Right lobe of liver (tissue), 4 donors: ENCODE results near the gene CCDC178.

Experiments
- CTCF ChIP-seq, 4 donors: fragments of 200-600 bp in 3 of 4; fragments of 450-650 bp in 1 of 4; IDR thresholded peaks; one replicate each; pipeline versions ENCODE4 v1.5.1 to v1.8.0; 2016 to 2022; ENCODE audit warnings: antibody characterized with exemption in 4 of 4, mild to moderate bottlenecking in 2 of 4
- POLR2A ChIP-seq: fragments of 450-650 bp; IDR thresholded peaks from one replicate; pipeline ENCODE4 v1.6.1; 2017; ENCODE audit warnings: antibody characterized with exemption, mild to moderate bottlenecking
- donor health status: DM: no; HTN: no; CAD: no.
- donor health status: DM: no; HTN: no; CAD: no.
- donor health status: DM: no; HTN: yes; CAD: no.

- no peak for TF ChIP-seq CTCF (IDR thresholded peaks at IDR 0.05)
- no peak for TF ChIP-seq POLR2A
Measured at GRCh38 chr18:32974421-32975162, 465.9 kb downstream of the CCDC178 start.
